ENCODE measurements around the gene HOXA9. TPM values are rescaled to one million over a fixed set of nuclear protein-coding genes. Genes with fewer than 3 reads are reported as not detected.

Gene HOXA9
- total and polyA plus RNA-seq, 4 donors = 0.02 to 0.70 TPM; not detected in 2

- peaks cover 15 to 56% (median 40%) of the 10 kb centered on the region in 4 donors for H3K27me3 ChIP-seq (ENCODE audit: control insufficient read depth in 4 of 4, insufficient read depth in 4 of 4, low read length in 3 of 4)
- DNase-seq (ENCODE audit: low spot score) = no peak
- no peak for TF ChIP-seq ZBTB33 (IDR thresholded peaks at IDR 0.05)
- TF ChIP-seq HNF4G (IDR thresholded peaks at IDR 0.05) = no peak
- no peak for TF ChIP-seq RAD21 (IDR thresholded peaks at IDR 0.05)
- TF ChIP-seq GABPA (IDR thresholded peaks at IDR 0.05 in 1 of 2, conservative IDR thresholded peaks at IDR 0.05 in 1 of 2) = no peak
- no peak for TF ChIP-seq CTCF (IDR thresholded peaks at IDR 0.05; ENCODE audit: low read depth, low read length, missing input control)
- H3K4me1 ChIP-seq (ENCODE audit: control insufficient read depth in 4 of 4, insufficient read depth in 4 of 4, low read length in 3 of 4) = peaks cover 14 to 36% (median 22%) of the 10 kb centered on the region in 4 donors
- WGBS = 13% methylated on average over 22 of the region's 22 CpGs
- H3K27ac ChIP-seq (ENCODE audit: low read depth in 1 of 2, low read length in 2 of 2) = no peak overlapping the region
- no peak overlapping the region for H3K9ac ChIP-seq (ENCODE audit: low read depth in 1 of 2, low read length in 2 of 2)
- H3K36me3 ChIP-seq (ENCODE audit: control insufficient read depth in 4 of 4, insufficient read depth in 3 of 4, low read depth in 1 of 4, low read length in 3 of 4) = no peaks in the 10 kb centered on the region
- H3K4me3 ChIP-seq (ENCODE audit: low read depth in 1 of 3, low read length in 3 of 3) = no peak overlapping the region
- peaks cover 0 to 5% (median 0%) of the 10 kb centered on the region in 4 donors for H3K9me3 ChIP-seq (ENCODE audit: control insufficient read depth in 4 of 4, low read length in 3 of 4)
These were observed 12.4 kb downstream of the HOXA9 start for GRCh38 chr7:27152816-27153442.

GRCh38 chr7:27151931-27152815 lies 13.2 kb downstream of the HOXA9 start, which contains the start of gene HOXA3:
Gene HOXA3, minus strand, starts transcription at chr7:27152583. Its CDS starts 41,943 bp downstream, at chr7:27110640.
- Histone ChIP-seq H3K4me1 (ENCODE audit: control insufficient read depth in 4 of 4, insufficient read depth in 4 of 4, low read length in 3 of 4) (peaks cover 14 to 40% (median 22%) of the 10 kb centered on the region in 4 donors), H3K9me3 (ENCODE audit: control insufficient read depth in 4 of 4, low read length in 3 of 4) (peaks cover 0 to 5% (median 0%) of the 10 kb centered on the region in 4 donors), H3K27me3 (ENCODE audit: control insufficient read depth in 4 of 4, insufficient read depth in 4 of 4, low read length in 3 of 4) (peaks cover 15 to 50% (median 39%) of the 10 kb centered on the region in 4 donors)
- TF ChIP-seq ZBTB33 (IDR thresholded peaks at IDR 0.05) (no peak), NR2F2 (IDR thresholded peaks at IDR 0.05) (no peak), EGR1 (IDR thresholded peaks at IDR 0.05; ENCODE audit: low read depth in 2 of 2) (no peak), JUND (IDR thresholded peaks at IDR 0.05) (no peak), ATF3 (IDR thresholded peaks at IDR 0.05) (no peak), REST (IDR thresholded peaks at IDR 0.05) (no peak), TAF1 (conservative IDR thresholded peaks at IDR 0.05) (no peak), CTCF (IDR thresholded peaks at IDR 0.05; ENCODE audit: low read depth, low read length, missing input control) (no peak), FOXA2 (IDR thresholded peaks at IDR 0.05) (no peak), YY1 (IDR thresholded peaks at IDR 0.05) (no peak), GABPA (IDR thresholded peaks at IDR 0.05 in 1 of 2, conservative IDR thresholded peaks at IDR 0.05 in 1 of 2) (no peak), SP1 (IDR thresholded peaks at IDR 0.05) (no peak), MAX (IDR thresholded peaks at IDR 0.05) (no peak), RXRA (IDR thresholded peaks at IDR 0.05) (no peak), FOXA1 (IDR thresholded peaks at IDR 0.05) (no peak), RAD21 (IDR thresholded peaks at IDR 0.05) (no peak)

More at GRCh38 chr7:27151931-27152815, 13.2 kb downstream of the HOXA9 start, which contains the start of gene HOXA3:
- Histone ChIP-seq H3K27ac (ENCODE audit: low read depth in 1 of 2, low read length in 2 of 2) (no peak within 1 kb of the TSS), H3K36me3 (ENCODE audit: control insufficient read depth in 4 of 4, insufficient read depth in 3 of 4, low read depth in 1 of 4, low read length in 3 of 4) (no peaks in the 10 kb centered on the region), H3K4me3 (ENCODE audit: low read depth in 1 of 3, low read length in 3 of 3) (no peak within 1 kb of the TSS), H3K9ac (ENCODE audit: low read depth in 1 of 2, low read length in 2 of 2) (no peak within 1 kb of the TSS)
- WGBS = 7% methylated on average over 53 of the region's 53 CpGs
- peak; percentile 34 for DNase-seq (ENCODE audit: low spot score)
